HG02840 (cell line): ENCODE measurements around the gene GAPVD1.
"Not testable (repeated sequence)": the region's sequence is repeated elsewhere in the genome, so short reads cannot be mapped to it uniquely, and the experiment has no call there.

ENCODE experiments used
- ATAC-seq: cut with Tn5 transposase; IDR thresholded peaks from one replicate; pipeline ENCODE4 v1.9.1; 2021; ENCODE audit warnings: mild to moderate bottlenecking, moderate library complexity, moderate number of reproducible peaks; ENCODE audit not compliant: unreplicated experiment, low FRiP score

Gene GAPVD1

GRCh38 chr9:125399666-125400065 is 138.0 kb downstream of the GAPVD1 start:
- ATAC-seq: no peak

DNA sequence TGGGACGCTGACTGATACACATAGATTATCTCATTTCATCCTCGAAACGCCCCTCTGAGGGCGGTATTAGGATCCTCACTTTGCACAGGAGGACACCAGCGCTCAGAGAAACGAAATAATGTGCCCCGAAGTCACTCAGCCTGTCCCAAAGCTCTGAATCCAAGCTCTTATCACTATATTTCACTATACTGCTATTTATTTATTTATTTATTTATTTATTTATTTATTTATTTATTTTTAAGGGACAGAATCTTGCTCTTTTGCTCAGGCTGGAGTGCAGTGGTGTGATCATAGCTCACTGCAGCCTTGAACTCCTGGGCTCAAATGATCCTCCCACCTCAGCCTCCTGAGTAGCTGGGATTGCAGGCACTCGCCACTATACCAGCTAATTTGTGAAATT is 138.6 kb downstream of the GAPVD1 start:
- not testable (repeated sequence) for ATAC-seq

- ATAC-seq: no peak
These were observed 139.4 kb downstream of the GAPVD1 start for GRCh38 chr9:125400725-125401716.

- no peak for ATAC-seq
These were observed 143.1 kb downstream of the GAPVD1 start for GRCh38 chr9:125404733-125405132.

GRCh38 chr9:125405938-125406809 is 144.5 kb downstream of the GAPVD1 start:
- ATAC-seq: no peak

GRCh38 chr9:125406810-125407087 is 145.1 kb downstream of the GAPVD1 start:
- no peak for ATAC-seq

DNA sequence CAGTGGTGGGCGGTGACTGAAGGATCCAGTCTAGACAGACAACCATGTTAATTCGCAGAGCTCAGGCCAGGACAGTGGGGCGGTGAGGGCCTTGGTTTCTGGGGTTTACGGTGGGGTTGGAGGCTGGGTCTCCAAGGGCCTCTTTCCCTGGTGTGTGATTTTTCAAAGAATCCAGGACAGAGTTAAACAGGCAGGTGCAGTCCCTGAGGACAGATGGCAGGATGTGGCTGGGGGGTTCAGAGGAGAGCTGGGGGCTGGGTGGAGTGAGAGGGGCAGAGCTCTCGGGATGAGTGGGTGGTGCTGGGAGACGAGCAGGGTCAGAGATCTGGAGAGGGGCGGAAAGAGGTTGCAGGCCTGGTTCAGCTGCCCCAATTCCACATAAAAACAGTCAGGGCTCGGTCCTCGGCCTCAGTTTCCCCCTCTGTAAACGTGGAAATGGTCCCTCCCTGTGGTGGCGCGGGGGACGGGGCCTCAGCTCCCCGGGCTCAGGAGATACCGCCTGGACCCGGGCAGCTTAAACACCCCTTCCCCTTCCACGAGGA is 145.9 kb downstream of the GAPVD1 start:
- ATAC-seq: no peak

- no peak for ATAC-seq
These were observed 146.6 kb downstream of the GAPVD1 start for GRCh38 chr9:125407974-125408900.

DNA sequence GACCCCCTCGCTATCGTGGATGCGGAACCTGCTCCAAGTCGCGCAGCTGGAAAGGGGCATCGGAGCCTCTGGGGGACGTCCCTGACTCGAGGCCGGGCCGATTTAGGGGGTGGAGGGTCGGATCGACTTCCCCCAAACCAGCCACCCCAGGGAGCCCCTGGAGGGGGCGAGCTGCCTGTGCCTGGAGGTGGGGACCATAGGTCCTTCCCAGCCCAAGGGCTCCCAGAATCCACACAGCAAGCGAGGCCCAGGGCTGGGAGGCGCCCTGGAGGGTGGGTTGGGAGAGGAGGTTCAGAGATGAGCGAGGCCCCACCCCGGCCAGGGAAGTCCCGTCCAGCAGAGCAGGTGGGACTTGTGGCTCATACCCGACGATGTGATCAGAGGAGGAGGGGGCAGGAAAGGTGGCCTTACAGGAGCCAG is 147.6 kb downstream of the GAPVD1 start:
- no peak for ATAC-seq

DNA sequence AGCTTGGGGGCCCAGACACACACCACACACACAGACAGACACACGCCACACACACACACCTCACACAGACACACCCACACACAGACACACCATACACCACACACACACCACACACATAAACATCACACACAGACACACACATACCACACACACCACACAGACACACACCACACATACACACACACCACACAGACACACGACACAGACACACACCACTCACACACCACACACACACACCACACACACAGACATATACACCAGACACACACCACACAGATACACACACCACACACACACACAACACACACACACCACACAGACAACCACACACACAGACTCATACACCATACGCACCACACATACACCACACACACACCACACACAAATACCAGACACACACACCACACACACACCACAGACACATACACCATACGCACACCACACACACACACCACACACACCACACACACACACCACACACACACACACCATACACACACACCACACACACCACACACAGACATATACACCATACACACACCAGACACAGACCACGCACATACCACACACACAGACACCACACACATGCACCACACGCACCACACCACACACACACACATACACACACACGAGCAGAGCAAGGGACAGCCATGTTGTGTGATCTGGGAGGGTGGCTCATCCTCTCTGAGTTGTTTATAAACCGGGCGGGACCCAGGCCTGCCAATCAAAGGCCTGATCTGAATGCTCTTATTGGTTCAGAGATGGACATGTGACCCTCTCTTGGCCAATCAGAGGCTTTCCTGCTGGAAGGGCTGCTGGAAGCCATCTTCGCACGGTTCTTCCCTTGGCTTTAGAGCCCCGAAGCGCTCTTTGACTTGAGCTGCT is 148.3 kb downstream of the GAPVD1 start:
- ATAC-seq: no peak

GRCh38 chr9:125410522-125410894 is 148.9 kb downstream of the GAPVD1 start:
- no peak for ATAC-seq

GRCh38 chr9:125411171-125411756 is 149.6 kb downstream of the GAPVD1 start:
- ATAC-seq: no peak

- no peak for ATAC-seq
These were observed 150.5 kb downstream of the GAPVD1 start for GRCh38 chr9:125412166-125412565.

- ATAC-seq: no peak
These were observed 152.0 kb downstream of the GAPVD1 start for GRCh38 chr9:125413579-125413978.

GRCh38 chr9:125415583-125416460 is 154.2 kb downstream of the GAPVD1 start:
- no peak for ATAC-seq

DNA sequence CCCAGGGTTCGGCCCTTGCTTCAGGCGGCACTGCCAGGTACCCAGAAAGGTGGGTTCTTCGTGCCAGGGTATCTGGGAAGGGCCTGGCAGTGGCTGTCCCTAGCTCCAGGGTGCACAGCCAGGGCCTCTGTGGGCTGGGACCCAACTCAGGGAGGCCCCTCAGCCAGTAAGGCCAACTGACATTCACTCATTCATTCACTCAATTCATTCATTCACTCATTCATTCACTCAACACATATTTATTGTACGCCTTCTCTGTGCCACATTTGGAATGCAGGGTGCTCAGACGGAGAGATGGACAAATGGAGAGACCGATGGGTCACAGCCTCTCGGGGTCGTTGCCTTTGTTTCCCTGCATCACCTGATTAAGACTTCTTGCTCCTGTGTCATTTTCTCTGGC is 154.9 kb downstream of the GAPVD1 start:
- no peak for ATAC-seq
